DMS153 treated with DMSO at 0.1 percent for 48 hours (cell line): ENCODE measurements around the gene AXIN1.
"Not testable (repeated sequence)": the region's sequence is repeated elsewhere in the genome, so short reads cannot be mapped to it uniquely, and the experiment has no call there.

Experiments used
- DNase-seq: peaks from one replicate; lab custom pipeline; 2025; ENCODE audit not compliant: unreplicated experiment; lab: John Stamatoyannopoulos, UW

AXIN1 gene

GRCh38 chr16:369866-370436 lies 17.4 kb upstream of the AXIN1 start:
- no peak for DNase-seq

- DNase-seq, result no peak
Observed at GRCh38 chr16:369275-369865, 16.8 kb upstream of the AXIN1 start.

GRCh38 chr16:368388-369158 lies 16.1 kb upstream of the AXIN1 start:
- DNase-seq, result no peak

GRCh38 chr16:367333-367903 lies 14.9 kb upstream of the AXIN1 start:
- DNase-seq, result no peak

- DNase-seq, result no peak
Observed at GRCh38 chr16:366476-366875, 14.0 kb upstream of the AXIN1 start.

- DNase-seq, result no peak
Observed at GRCh38 chr16:364595-365491, 12.3 kb upstream of the AXIN1 start.

GRCh38 chr16:363766-364490 lies 11.4 kb upstream of the AXIN1 start:
- DNase-seq, result no peak

- DNase-seq, result no peak
Observed at GRCh38 chr16:363110-363765, 10.7 kb upstream of the AXIN1 start.

- DNase-seq, result not testable (repeated sequence)
Observed at GRCh38 chr16:362702-362999, 10.1 kb upstream of the AXIN1 start.

GRCh38 chr16:361872-362701 lies 9.6 kb upstream of the AXIN1 start:
- peak; percentile 68 for DNase-seq

- no peak for DNase-seq
Observed at GRCh38 chr16:361341-361871, 8.9 kb upstream of the AXIN1 start.

GRCh38 chr16:360698-361336 lies 8.3 kb upstream of the AXIN1 start:
- no peak for DNase-seq

- no peak for DNase-seq
Observed at GRCh38 chr16:359871-360697, 7.6 kb upstream of the AXIN1 start.

GRCh38 chr16:359067-359763 lies 6.7 kb upstream of the AXIN1 start:
- no peak for DNase-seq

- DNase-seq, result no peak
Observed at GRCh38 chr16:356741-357140, 4.2 kb upstream of the AXIN1 start.

- no peak for DNase-seq
Observed at GRCh38 chr16:354971-355461, 2.5 kb upstream of the AXIN1 start.
